PFSK-1 (cell line): ENCODE measurements around the gene RPTOR.

ENCODE experiments used
- POLR2AphosphoS5 ChIP-seq: IDR thresholded peaks from 2 replicates; pipeline ENCODE4 v1.6.1; 2012; ENCODE audit warnings: low read depth, mild to moderate bottlenecking, control low read depth, low read length, moderate library complexity
- SIN3A ChIP-seq: IDR thresholded peaks from 2 replicates; pipeline ENCODE4 v1.6.1; 2012; ENCODE audit warnings: mild to moderate bottlenecking, low read length, moderate library complexity, borderline replicate concordance; ENCODE audit not compliant: insufficient read depth
- TAF1 ChIP-seq: IDR thresholded peaks from 2 replicates; pipeline ENCODE4 v1.6.1; 2012; ENCODE audit warnings: low read length, control low read depth, borderline replicate concordance; ENCODE audit not compliant: insufficient read depth
- TF ChIP-seq, protein P1 (sequence below), 2 experiments: IDR thresholded peaks; 2 replicates each; pipeline versions ENCODE4 v1.6.1 to v1.8.0; 2011 to 2012; ENCODE audit warnings: low read depth in 2 of 2, low read length in 2 of 2, control low read depth in 1 of 2, inconsistent platforms in 1 of 2, mild to moderate bottlenecking in 1 of 2, moderate library complexity in 1 of 2; ENCODE audit not compliant: insufficient read depth in 1 of 2

DNA sequence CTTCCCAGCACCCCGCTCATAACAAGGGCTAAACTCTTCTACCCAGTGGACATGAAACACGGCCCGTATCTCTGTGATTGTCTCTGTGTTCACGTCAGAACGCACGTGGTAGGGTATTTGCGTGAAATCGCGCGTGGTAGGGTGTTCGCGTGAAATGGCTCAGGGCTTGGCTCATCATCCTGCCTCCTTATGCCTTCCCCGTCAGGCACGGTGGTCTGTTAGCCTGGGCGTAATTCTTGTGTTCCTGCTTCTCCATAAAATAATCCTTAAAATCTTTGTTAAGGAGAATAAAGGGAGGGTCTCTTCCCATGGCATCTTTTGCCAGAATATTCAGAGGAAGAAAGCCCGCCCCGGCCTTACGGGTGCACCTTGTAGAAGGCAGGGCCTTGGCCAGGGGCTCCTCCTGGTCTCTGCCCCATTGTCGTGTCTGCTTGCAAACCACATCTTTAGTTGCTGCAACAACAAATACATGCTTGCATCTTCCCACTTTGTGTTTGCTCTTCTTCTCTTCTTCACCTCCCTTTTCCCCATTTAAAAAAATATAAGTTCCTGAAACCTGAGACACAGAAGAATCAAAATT lies 330.3 kb downstream of the RPTOR start:
- TF ChIP-seq, protein P1, sequence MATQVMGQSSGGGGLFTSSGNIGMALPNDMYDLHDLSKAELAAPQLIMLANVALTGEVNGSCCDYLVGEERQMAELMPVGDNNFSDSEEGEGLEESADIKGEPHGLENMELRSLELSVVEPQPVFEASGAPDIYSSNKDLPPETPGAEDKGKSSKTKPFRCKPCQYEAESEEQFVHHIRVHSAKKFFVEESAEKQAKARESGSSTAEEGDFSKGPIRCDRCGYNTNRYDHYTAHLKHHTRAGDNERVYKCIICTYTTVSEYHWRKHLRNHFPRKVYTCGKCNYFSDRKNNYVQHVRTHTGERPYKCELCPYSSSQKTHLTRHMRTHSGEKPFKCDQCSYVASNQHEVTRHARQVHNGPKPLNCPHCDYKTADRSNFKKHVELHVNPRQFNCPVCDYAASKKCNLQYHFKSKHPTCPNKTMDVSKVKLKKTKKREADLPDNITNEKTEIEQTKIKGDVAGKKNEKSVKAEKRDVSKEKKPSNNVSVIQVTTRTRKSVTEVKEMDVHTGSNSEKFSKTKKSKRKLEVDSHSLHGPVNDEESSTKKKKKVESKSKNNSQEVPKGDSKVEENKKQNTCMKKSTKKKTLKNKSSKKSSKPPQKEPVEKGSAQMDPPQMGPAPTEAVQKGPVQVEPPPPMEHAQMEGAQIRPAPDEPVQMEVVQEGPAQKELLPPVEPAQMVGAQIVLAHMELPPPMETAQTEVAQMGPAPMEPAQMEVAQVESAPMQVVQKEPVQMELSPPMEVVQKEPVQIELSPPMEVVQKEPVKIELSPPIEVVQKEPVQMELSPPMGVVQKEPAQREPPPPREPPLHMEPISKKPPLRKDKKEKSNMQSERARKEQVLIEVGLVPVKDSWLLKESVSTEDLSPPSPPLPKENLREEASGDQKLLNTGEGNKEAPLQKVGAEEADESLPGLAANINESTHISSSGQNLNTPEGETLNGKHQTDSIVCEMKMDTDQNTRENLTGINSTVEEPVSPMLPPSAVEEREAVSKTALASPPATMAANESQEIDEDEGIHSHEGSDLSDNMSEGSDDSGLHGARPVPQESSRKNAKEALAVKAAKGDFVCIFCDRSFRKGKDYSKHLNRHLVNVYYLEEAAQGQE (IDR thresholded peaks at IDR 0.05; ENCODE audit: insufficient read depth in 1 of 2, low read depth in 2 of 2, low read length in 2 of 2): no peak
- TF ChIP-seq POLR2AphosphoS5 (no peak), SIN3A (no peak), TAF1 (no peak)
